WERI-Rb-1 (cell line): ENCODE measurements around the gene ASTN1.

Source experiments
- DNase-seq: peaks from one replicate; pipeline ENCODE4 v3.0.0-alpha.2; 2020
- H3K27ac ChIP-seq: fragments of 250-450 bp; sonication (Bioruptor Pico); 2 replicates; pipeline ENCODE4 v1.5.1; 2020; ENCODE audit warnings: mild to moderate bottlenecking, moderate library complexity
- H3K27me3 ChIP-seq: fragments of 250-450 bp; sonication (Bioruptor Pico); 2 replicates; pipeline ENCODE4 v1.5.1; 2021; ENCODE audit warnings: mild to moderate bottlenecking, low read depth, moderate library complexity; ENCODE audit not compliant: insufficient read depth, severe bottlenecking
- H3K36me3 ChIP-seq: fragments of 250-450 bp; sonication (Bioruptor Pico); 2 replicates; pipeline ENCODE4 v1.5.1; 2020; ENCODE audit warnings: mild to moderate bottlenecking, moderate library complexity
- H3K4me3 ChIP-seq: 2 replicates; pipeline ENCODE4 v1.5.1; 2011; ENCODE audit warnings: low read depth, mild to moderate bottlenecking, control low read depth, low read length
- H3K9me3 ChIP-seq: fragments of 250-450 bp; sonication (Bioruptor Pico); 2 replicates; pipeline ENCODE4 v1.5.1; 2021; ENCODE audit warnings: mild to moderate bottlenecking, moderate library complexity; ENCODE audit not compliant: severe bottlenecking
- TF ChIP-seq, protein P1 (sequence below): IDR thresholded peaks from 2 replicates; pipeline ENCODE4 v1.5.1; 2011; ENCODE audit warnings: low read depth, mild to moderate bottlenecking, control low read depth, inconsistent platforms, low read length

ASTN1 gene

DNA sequence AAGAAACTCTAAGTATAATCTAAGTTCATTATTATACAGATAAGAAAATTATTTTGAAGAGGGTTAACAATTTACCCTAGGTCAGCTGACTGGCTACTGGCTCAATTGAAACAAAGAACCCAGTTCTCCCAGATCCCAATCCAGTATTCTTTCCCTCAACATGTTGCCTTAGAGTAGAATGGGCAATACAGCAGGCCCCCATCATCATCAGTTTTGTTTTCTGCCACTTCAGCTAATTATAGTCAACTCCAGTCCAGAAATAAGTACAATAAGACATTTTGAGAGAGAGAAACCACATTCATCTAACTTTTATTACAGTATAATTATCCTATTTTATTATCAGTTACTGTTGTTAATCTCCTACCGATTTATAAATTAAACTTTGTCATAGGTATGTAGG, 241.2 kb downstream of the ASTN1 start:
- no peaks in the 10 kb centered on the region for H3K27me3 ChIP-seq
- H3K9me3 ChIP-seq = no peaks in the 10 kb centered on the region
- H3K27ac ChIP-seq = no peak overlapping the region
- TF ChIP-seq, protein P1, sequence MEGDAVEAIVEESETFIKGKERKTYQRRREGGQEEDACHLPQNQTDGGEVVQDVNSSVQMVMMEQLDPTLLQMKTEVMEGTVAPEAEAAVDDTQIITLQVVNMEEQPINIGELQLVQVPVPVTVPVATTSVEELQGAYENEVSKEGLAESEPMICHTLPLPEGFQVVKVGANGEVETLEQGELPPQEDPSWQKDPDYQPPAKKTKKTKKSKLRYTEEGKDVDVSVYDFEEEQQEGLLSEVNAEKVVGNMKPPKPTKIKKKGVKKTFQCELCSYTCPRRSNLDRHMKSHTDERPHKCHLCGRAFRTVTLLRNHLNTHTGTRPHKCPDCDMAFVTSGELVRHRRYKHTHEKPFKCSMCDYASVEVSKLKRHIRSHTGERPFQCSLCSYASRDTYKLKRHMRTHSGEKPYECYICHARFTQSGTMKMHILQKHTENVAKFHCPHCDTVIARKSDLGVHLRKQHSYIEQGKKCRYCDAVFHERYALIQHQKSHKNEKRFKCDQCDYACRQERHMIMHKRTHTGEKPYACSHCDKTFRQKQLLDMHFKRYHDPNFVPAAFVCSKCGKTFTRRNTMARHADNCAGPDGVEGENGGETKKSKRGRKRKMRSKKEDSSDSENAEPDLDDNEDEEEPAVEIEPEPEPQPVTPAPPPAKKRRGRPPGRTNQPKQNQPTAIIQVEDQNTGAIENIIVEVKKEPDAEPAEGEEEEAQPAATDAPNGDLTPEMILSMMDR = no peak
- DNase-seq = no peak
- H3K4me3 ChIP-seq = no peak overlapping the region
- no peaks in the 10 kb centered on the region for H3K36me3 ChIP-seq

DNA sequence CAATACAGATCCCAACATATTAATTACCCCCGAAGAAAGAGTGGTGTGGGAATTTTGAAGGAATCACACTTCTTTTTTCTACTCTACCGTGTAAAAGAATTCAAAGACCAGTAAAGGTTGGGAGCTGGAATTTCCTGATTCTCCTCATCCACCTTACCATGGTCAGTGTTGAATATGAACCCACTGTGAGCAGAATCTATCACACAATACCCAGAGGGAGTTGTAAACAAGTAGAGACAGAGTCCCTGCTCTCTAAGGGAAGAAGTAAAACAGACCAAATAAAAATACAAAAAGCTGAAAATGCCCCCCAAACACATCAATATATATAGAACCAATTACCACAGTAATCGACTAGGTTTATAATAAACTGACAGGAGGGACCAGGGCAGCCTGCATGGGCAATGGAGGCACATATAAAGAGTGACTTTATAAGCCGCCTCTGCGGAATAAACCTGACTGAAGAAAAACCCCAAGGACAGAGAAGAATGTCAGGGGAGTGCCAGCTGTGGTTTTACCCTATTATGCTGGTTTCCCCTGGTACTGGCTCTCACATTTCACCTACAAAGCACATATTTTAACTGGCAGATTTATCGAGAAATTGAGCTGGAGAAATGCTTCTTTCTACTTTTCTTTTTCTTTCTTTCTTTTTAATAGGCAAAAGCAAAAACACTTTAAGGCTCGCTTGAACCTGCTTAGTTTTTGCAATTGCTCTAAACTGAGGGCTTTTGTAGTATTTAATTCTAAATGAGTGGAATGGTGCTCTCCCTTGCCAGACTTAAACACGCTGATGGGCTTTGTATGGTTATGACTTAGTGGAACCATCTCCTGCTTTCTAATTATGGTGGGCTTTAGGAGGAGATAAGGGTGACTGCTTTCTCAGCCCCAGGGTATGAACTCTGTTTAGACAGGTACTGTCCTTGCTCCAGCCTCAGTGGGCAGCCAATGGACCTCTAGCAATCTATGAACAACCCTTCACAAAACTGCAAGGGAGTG, 244.8 kb downstream of the ASTN1 start:
- TF ChIP-seq, protein P1 = no peak
- Histone ChIP-seq H3K4me3 (no peak overlapping the region), H3K27ac (no peak overlapping the region), H3K27me3 (no peaks in the 10 kb centered on the region), H3K9me3 (no peaks in the 10 kb centered on the region), H3K36me3 (no peaks in the 10 kb centered on the region)
- no peak for DNase-seq

- H3K9me3 ChIP-seq = no peaks in the 10 kb centered on the region
- no peak for DNase-seq
- H3K36me3 ChIP-seq = no peaks in the 10 kb centered on the region
- TF ChIP-seq, protein P1 = no peak
- H3K27ac ChIP-seq = no peak overlapping the region
- H3K4me3 ChIP-seq = no peak overlapping the region
- H3K27me3 ChIP-seq = no peaks in the 10 kb centered on the region
Measured at GRCh38 chr1:176905648-176906047, 258.9 kb downstream of the ASTN1 start.

DNA sequence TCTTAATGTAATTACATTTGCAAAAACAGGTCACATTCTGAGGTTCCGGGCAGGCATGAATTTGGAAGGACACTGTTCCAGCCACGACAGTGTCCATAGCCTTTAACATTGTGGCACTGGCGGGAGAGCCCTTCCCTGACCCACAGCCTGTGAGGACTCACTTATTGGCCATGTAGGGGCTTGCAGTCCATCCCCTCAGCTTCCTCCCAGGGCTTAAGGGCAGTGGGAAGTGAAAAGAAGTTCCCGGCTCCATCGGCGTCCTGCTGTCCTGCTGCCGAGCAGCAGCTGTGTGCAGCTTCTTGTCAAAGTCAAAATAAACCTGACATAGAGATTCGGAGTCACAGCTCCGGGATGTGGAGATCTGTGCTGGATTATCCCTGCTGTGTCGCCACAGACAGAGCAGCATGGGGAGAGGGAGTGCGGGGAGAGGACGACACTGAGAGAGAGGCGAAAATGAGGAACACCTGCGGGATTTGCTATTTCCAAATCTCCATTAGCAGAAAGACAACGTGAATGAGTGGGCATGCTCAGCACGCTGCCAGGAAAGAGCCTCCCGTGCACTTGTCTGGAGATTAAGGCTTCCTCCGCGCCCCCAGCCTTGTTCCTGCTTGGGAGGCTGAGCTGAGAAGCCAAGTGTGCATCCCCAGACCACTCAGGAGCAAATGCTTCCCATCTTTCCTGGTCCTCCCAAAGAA, 260.3 kb downstream of the ASTN1 start:
- Histone ChIP-seq H3K27me3 (no peaks in the 10 kb centered on the region), H3K9me3 (no peaks in the 10 kb centered on the region), H3K27ac (peak overlapping the region; percentile 23), H3K36me3 (no peaks in the 10 kb centered on the region), H3K4me3 (peak overlapping the region; percentile 44)
- TF ChIP-seq, protein P1 = no peak
- DNase-seq = peak; percentile 76

GRCh38 chr1:176903474-176903873, 261.0 kb downstream of the ASTN1 start:
- Histone ChIP-seq H3K27ac (no peak overlapping the region), H3K4me3 (peak overlapping the region; percentile 44), H3K27me3 (no peaks in the 10 kb centered on the region), H3K36me3 (no peaks in the 10 kb centered on the region), H3K9me3 (no peaks in the 10 kb centered on the region)
- TF ChIP-seq, protein P1 = no peak
- no peak for DNase-seq
